ENCODE measurements around the gene SOD3.

The SOD3 gene

DNA sequence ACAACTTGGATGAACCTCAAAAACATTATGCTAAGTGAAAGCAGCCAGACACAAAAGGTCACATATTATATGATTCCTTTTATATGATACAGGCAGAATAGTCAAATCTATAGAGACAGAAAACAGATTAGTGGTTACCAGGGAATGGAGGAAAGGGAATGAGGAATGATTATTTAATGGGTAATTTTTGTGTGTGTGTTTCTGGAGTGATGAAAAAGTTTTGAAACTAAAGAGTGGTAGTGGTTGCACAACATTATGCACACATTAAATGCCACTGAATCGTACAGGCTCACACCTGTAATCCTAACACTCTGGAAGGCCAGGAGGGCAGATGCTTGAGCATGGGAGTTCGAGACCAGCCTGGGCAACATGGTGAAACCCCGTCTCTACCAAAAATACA, 19.6 kb upstream of the SOD3 start:
- no peak for DNase-seq

DNA sequence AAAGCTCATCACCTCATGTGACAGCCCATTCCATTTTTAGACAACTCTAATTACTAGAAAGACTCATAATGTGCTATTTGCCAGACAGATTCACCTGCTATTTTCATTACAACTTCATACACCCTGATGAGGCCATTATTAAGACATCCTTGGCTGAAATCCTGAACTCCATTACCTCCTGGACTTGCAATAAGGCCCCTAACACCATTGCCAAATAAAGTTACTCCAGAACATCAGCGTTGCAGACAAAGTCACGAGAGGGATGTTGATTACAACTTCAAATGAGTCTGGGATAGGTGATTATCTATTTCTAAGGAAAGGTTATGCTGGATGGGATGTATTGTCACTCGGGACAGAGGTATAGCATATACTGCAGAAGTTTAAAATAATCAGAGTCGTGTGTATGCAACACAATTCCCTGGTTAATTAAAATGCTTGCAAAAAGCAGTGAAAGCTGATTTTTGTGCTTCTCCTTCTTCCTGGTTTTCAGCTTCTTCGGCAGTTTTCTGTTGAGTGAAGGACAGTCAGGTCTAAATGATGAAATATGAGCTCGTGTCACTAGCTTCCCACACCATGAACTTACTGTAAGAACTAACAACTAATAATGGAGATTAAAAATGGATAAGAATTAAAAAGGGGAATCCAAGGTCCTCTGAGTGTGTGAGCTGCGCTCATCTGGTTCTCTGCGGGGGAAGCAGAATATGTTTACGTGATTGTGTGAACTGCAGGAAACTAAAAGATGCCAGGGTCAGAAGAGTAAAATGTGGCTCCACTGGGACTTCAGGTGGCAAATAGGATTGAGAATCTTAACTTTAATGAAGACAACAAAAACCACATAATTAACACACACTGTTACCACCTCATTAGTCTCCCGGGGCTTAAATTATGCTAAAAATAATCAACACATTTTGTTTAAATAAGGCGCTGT, 17.6 kb upstream of the SOD3 start:
- no peak for DNase-seq

DNA sequence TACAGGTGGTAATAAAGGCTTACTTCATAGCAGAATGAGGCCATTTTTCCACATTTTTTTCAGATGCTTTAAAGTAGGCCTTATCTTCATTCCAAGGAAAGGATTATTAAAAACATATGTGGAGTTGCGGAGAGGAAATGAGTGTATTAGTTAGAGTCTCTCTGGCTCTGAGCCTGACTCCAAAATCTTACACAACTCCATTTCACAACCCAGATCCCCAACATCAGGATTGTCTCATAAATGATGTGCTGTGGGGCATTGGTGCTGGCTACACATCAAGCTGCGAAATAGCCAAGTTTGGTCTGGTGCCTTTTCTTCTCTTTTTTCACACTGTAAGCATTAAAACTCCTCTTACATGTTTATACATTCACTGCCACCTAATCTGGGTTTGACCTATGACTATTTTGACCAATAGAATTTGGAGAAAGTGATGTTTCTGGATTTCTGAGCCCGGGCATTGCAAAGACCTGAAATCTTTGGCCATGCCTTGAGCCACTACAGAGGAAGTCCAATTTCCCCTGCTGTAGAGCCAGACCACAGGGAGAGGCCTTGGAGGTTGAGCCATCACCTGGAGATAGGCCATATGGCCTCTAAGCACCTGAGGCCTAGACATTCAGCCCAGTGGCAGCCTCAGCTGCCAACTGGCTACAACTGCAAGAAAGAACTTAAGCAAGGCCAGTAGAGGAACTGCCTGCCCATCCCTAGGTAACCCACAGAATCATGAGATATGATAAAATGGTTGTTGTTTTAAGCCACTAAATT, 16.7 kb upstream of the SOD3 start:
- DNase-seq = no peak

DNA sequence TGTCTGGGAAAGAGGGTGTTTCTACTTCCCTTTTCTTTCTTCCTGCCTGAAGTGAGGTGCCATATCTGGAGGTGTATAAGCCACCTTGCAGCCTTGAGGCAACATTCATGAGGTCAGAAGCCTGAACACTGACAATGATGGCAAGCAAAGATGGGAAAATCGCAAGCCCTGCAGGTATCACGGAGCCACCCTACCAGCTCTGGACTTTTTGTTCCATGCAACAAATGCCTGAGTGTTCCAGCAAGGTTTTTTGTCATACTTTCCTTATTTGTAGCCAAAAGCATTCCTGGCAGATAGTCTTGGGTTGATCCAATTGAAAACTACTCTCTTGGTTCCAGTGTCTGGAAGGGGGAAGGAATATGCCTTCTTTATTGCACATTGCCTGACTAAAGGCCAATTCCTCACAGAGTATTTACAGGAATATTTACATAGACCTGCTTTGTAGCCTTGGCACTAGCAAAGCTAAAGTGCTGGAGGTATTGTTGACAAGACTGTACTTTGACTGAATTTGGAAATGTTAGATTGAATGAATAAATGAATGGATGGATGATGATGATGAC, 14.4 kb upstream of the SOD3 start:
- no peak for DNase-seq

DNA sequence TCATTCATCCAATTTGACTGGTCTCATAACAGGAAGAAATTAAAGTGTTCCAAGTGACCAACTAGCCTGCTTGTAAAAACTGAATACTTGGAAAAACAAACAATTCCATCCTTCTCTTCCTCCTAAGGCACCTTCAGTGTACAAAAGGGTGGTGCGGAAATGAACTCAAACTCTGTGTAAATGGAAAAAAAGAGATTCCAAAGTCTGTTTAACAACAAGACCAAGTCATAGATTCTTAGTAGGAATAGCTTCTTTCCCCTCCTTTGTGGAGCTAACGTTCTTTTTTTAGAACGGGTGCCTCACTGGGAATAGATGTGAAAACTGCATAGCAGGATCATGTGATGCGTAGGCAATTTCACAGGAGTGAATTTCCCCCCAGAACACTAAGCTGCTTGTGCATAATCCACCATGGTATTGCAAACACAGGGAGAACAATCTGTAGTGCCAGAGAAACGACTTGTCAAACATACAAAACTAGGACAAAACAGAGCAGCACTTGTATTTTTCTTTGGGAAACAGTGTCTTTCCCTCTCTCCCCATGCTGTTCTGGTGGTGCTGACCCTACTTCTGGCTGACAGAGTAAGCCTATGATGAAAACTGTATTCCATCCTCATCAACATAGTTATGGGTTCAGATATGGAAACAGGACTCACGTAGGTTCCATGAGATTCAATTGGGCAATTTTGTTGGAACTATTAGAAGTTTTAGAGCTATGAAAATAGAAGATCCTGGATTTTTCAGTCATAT, 13.2 kb upstream of the SOD3 start:
- no peak for DNase-seq

DNA sequence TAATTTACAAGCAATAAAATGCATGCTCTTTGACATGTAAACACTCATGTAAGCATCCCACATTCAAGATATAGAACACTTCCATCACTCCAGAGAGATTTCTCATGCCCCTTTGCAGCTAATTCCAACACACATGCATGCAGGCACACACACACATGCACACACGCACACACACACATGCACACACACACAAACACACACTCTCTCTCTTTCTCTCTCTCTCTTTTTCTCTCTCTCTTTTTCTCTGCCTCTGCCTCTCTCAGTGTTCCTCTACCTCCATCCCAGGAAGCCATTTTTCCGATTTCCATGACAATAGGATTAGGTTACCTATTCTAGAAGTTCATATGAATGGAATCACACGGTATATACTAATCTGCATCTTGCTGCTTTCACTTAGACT, 11.9 kb upstream of the SOD3 start:
- DNase-seq = no peak

DNA sequence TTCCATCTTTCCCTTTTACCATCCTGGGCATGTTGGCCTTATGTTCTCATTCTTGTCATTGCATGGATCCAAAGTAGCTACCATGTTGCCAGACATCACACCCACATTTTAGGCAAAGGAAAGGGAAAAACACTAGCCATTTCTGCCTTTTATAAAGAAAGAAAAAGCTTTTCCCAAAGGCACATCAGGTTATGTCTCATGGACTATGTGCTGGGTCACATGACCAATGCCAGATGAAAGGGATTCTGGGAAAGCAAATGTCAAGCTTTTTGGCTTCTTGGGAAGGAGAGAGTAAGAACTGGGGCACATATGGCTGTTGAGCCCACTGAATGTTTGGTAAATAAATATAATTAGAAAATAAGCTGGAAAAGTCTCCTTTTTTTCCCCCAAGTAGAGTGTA, 4.3 kb upstream of the SOD3 start:
- DNase-seq = no peak

DNA sequence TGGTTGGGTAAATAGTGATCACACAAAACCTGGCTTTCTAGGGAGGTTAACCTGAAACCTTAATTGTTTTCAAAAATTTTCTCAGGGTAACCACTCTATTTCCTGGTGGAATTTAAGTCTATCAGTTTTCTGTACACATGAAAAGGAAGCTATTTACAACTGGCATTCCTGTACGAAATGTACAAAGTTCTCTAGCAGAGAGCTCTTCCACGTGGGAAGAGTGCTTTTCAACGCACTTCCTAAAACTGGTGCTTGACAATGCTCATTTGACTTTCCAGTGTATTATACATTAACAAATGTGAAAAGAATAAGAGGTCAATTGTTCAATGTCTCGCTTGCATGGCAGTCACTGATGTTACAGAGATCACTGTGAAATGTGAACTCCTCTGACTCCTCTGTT, 2.8 kb upstream of the SOD3 start:
- DNase-seq = no peak

DNA sequence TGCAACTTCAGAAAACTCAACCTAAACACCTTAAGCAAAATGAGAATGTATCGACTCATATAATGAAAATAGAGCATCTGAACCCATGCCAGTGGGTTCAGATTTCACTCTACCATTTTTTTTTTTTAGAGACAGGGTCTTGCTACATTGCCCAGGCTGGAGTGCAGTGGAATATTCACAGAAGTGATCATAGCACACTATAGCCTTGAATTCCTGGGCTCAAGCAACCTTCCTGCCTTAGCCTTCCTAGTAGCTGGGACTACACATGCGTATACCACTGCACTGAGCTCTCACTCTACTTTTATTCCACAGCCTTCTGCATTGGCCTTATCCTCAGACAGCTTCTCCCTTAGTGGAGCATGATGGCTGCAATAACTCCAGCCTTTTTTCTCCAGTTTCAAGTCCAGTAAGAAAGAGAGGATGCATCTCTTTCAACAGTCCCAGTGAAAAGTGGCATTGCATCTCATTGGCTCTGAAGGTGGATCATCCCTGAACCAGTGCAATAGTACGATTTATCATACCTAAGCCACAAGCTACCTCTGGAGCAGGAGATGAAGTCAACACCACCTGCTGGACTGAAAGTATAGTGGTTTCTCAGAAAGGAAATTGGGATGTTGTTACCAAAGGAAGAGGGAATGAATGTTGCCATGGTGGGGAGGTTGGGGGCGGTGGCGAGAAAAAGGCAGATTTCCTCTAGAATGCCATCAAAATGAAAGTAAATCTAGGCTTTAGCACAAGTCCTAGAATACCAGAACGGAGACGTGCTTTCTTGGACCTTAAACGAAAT, 2.0 kb upstream of the SOD3 start:
- DNase-seq = no peak

DNA sequence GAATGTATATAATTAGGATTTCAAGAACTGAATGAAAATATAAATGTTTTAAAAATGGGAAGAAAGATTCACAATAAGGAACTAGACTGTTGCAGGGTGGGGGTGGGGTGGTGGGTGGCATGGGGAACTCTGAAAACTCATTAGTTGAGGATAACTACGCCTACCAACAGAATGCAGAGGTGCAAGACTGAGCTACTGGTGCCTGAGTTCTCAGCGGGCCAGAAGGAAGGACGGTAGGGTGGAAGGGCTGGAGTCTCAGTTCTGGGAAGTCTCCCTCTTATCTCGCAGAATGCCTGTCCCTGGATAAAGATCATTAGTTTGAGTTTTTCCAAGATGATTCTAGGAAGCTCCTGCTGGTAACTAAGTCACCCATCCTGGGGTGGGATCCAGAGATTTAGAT, 1.3 kb upstream of the SOD3 start:
- DNase-seq = no peak

DNA sequence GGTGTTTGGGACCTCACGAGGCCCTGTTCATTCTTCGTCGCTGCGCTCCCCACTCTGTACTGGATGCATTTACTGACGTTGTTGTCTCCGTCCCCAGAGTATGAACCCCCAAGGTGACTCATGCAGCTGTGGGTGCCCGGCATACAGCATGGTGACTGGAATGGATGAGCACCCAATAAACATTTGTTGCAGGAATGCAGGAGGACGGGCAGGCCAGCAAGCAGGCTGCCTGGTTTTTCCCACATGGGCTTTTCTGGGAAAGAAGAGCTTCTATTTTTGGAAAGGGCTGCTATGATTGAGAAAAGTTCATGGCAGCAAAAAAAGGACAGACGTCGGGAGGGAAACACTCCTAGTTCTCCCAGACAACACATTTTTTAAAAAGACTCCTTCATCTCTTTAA, 893 bp upstream of the SOD3 start:
- no peak for DNase-seq

DNA sequence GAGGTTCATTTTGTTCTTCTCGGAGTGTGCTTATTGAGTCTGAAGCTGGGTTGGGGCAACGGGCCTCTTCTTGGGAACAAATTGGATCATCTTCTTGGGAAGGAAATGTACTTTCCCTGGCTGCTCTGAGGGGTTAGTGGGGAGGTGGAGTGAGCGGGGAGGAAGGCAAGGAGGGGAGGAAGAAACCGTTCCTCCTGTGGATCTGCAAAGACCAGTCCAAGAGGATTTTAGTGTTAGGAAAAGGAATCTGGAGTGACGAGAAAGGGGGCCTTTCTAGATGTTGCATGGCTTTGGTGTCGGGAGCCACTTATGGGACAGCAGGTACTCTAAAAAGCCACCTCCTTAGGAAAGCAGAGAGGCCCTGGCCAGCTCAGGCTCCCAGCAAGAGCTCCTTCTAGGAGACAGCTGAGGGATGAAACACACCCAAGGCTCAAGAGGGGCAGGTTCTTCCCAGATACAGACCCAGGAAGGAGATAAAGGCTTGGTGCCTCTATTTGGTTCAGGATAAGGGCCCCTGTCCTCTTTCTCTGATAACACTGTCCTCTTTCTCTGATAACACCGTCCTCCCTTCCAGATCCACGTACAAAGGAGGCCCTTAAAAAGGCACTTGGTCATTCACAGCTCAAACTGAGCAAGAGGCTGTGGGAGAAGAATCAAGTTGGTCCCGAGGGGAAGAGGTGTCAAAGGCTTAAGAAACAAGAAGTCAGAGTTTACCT, 451 bp downstream of the SOD3 start:
- no peak for DNase-seq

DNA sequence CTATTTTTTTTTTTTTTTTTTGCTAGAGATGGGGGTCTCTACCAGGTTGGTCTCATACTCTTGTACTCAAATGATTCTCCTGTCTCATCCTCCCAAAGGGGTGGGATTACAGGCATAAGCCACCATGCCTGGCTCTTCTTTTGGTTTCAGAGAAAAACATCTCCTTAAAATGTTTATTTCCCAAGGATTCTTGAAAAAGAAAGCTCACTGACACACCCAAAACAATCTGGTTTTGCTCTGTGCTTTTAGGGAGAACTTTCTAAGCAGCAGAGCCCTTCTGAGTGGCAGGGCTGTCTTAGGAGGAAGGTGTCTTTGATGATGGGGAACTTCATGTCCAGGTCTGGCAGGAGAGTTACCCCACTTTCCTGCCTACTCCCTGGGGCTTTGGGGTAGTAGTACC, 1.2 kb downstream of the SOD3 start:
- DNase-seq = no peak

DNA sequence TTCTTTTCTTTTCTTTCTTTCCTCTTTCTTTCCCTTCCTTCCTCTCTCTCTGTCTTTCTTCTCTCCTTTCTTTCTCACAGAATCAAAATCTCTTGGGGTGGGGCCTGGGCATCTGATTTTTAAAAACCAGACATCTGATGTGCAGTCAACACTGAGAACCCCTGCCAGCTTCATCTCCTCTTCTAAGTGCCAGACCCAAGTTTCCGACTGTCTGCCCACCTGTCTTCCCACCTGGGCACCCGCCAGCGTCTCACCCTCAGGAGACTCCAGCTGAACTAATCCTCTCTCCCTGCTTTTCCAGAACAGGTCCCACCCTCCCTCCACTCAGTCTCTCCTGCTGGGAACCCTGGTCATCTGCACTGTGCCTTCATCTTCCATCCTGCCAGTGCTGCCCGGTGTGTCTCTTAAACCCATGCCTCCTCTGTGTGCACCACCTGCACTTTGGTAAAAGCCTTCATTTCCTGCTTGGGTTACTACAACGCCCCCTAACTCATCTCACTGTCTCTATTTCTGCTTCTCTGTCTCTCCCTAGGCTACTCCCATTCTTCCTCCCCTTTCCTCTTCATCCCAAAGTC, 2.8 kb downstream of the SOD3 start:
- no peak for DNase-seq

DNA sequence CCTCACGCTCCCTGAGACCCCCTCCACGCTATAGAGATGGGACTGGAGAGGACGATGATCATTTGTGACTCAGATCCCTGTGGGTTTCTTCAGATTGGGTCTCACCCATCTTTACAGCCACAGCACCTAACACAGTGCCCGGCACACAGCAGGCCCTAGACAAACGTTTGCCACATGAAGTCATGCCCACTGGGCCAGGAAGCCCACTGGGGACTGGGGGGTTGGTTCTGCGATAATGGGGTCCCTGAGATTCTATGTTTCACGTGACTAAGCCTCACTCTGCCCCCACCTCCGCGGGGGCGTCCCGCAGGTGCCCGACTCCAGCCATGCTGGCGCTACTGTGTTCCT, 3.8 kb downstream of the SOD3 start:
- no peak for DNase-seq

DNA sequence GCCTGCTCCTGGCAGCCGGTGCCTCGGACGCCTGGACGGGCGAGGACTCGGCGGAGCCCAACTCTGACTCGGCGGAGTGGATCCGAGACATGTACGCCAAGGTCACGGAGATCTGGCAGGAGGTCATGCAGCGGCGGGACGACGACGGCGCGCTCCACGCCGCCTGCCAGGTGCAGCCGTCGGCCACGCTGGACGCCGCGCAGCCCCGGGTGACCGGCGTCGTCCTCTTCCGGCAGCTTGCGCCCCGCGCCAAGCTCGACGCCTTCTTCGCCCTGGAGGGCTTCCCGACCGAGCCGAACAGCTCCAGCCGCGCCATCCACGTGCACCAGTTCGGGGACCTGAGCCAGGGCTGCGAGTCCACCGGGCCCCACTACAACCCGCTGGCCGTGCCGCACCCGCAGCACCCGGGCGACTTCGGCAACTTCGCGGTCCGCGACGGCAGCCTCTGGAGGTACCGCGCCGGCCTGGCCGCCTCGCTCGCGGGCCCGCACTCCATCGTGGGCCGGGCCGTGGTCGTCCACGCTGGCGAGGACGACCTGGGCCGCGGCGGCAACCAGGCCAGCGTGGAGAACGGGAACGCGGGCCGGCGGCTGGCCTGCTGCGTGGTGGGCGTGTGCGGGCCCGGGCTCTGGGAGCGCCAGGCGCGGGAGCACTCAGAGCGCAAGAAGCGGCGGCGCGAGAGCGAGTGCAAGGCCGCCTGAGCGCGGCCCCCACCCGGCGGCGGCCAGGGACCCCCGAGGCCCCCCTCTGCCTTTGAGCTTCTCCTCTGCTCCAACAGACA, 4.4 kb downstream of the SOD3 start:
- DNase-seq = no peak

DNA sequence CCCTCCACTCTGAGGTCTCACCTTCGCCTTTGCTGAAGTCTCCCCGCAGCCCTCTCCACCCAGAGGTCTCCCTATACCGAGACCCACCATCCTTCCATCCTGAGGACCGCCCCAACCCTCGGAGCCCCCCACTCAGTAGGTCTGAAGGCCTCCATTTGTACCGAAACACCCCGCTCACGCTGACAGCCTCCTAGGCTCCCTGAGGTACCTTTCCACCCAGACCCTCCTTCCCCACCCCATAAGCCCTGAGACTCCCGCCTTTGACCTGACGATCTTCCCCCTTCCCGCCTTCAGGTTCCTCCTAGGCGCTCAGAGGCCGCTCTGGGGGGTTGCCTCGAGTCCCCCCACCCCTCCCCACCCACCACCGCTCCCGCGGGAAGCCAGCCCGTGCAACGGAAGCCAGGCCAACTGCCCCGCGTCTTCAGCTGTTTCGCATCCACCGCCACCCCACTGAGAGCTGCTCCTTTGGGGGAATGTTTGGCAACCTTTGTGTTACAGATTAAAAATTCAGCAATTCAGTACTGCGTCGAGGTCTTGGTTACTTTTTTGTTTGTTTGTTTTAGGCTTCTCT, 5.0 kb downstream of the SOD3 start:
- DNase-seq = no peak

DNA sequence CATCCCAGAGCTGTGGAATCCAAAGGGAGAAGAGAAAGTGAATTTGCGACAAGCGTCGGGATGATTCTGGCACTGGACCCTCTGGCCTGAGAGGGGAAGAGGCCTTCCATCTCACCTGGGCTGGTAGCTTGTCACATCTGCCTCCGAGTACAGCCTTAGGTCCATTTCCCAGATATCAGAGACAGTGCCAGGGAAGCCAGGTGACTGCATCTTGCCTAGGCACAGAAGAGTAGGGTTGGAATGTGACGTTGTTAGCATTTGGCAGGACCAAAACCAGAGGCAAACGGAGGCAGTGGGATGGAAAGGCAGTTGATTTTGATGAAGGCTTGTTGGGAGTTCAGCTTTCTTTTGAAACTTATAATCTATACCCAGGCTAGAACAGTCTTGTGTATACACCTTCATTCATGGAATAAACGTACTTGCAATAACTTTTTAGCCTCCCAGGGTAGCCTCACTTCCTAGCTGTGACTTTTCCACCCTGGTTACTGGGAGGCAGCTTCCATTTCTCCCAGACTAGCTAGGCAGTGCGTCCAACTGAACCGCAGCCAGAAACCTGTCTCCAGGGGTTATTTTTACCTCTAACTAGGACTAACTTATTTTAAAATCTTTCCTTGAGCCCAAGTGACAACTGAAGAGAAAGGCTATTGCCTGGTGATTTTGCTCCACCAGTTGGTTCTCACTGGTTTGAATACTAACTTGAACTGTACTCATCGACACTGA, 5.9 kb downstream of the SOD3 start:
- DNase-seq = no peak

DNA sequence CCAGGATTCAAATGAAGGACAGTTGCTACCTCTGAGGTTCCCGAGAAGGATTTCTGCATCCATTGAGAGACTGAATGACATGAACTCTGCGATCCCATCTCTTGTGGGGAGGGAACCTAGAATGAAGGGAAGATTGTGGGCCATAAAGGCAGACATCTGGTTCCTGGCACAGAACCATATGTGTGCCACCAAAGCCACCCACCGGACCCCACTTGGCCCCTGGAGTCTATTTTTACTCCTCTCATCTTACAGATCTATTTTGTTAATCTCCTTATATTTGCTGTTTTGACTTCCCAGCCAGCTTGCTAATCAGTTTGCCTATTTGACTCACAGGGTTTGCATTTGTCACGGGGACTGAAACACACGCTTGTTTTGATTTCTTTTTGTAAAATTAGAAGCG, 7.3 kb downstream of the SOD3 start:
- no peak for DNase-seq

DNA sequence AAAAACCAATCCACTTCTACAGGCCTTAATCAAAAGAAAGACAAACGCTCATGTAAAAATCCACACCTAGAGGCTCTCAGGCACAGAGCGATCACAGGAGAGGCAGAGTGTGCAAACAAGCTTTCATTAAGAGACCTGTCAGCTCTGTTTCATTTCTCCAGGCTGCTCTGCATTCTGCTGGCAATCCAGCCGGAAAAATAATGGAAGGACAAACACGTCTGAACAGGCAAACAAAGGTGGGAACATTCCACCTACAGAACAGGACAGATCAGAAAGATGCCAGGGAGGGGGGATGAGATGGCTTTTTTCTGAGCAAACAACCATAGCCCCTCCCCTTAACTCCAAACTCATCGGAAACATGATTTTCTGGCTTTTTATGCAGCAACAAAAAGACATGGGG, 9.7 kb downstream of the SOD3 start:
- DNase-seq = no peak

All from midbrain (tissue), 1 donor.